Smooth muscle cell (in vitro differentiated cells): ENCODE results near the gene MYDGF. TPM values are rescaled to one million over a fixed set of nuclear protein-coding genes. Genes with fewer than 3 reads are reported as not detected.

Experiments
- DNase-seq: peaks from one replicate; lab custom pipeline; 2025; ENCODE audit not compliant: unreplicated experiment; lab: John Stamatoyannopoulos, UW
- H2AFZ ChIP-seq: fragments of 200-600 bp; sonication (generic); 2 replicates; pipeline ENCODE4 v1.6.0; 2016; ENCODE audit warnings: antibody characterized with exemption, low read depth, mild to moderate bottlenecking
- H3F3A ChIP-seq: fragments of 200-600 bp; sonication (generic); 2 replicates; pipeline ENCODE4 v1.6.0; 2017; ENCODE audit warnings: antibody characterized with exemption, low read depth
- H3K27ac ChIP-seq: fragments of 200-600 bp; sonication (generic); 2 replicates; pipeline ENCODE4 v1.5.1; 2016; ENCODE audit warnings: low read depth, mild to moderate bottlenecking
- H3K27me3 ChIP-seq: fragments of 200-600 bp; sonication (generic); 2 replicates; pipeline ENCODE4 v1.6.1; 2016; ENCODE audit warnings: low read depth, mild to moderate bottlenecking
- H3K36me3 ChIP-seq: fragments of 200-600 bp; sonication (generic); 2 replicates; pipeline ENCODE4 v1.5.1; 2016; ENCODE audit warnings: low read depth
- H3K4me1 ChIP-seq: fragments of 200-600 bp; sonication (generic); 2 replicates; pipeline ENCODE4 v1.5.1; 2016; ENCODE audit warnings: low read depth
- H3K4me2 ChIP-seq: fragments of 200-600 bp; sonication (generic); 2 replicates; pipeline ENCODE4 v1.6.0; 2016; ENCODE audit warnings: mild to moderate bottlenecking
- H3K4me3 ChIP-seq: fragments of 200-600 bp; sonication (generic); 2 replicates; pipeline ENCODE4 v1.5.1; 2016; ENCODE audit warnings: mild to moderate bottlenecking
- H3K79me2 ChIP-seq: fragments of 200-600 bp; sonication (generic); 2 replicates; pipeline ENCODE4 v1.6.0; 2016; ENCODE audit warnings: low read depth, mild to moderate bottlenecking
- H3K9ac ChIP-seq: fragments of 200-600 bp; sonication (generic); 2 replicates; pipeline ENCODE4 v1.6.0; 2016; ENCODE audit warnings: low read depth
- H3K9me3 ChIP-seq: fragments of 200-600 bp; sonication (generic); replicated peaks from 2 replicates; pipeline ENCODE4 v1.5.1; 2016; ENCODE audit warnings: low read depth
- H4K20me1 ChIP-seq: fragments of 200-600 bp; sonication (generic); 2 replicates; pipeline ENCODE4 v1.6.0; 2016; ENCODE audit warnings: low read depth
- WGBS: methylation state at CpG from one replicate; pipeline ENCODE4 v1.1.7; 2016; ENCODE audit warnings: low lambda C conversion rate; 5-methylcytosine and 5-hydroxymethylcytosine counted together
- polyA plus RNA-seq: library from polyadenylated mRNA; unstranded; fragments of >200 nt; fragmentation: Nextera tagmentation; extraction: Ambion mirVana; gene quantifications from 2 replicates; pipeline ENCODE4 v1.2.1, GENCODE V29; 2016
- total RNA-seq: library from RNA; depleted of rRNA; stranded (reverse); fragments of >200 nt; gene quantifications from 2 replicates; pipeline ENCODE4 v1.2.3, GENCODE V29; 2014
- TF ChIP-seq, protein P1 (sequence below): fragments of 200-600 bp; sonication (generic); IDR thresholded peaks from 2 replicates; pipeline ENCODE4 v1.5.1; 2017; ENCODE audit warnings: borderline replicate concordance, mild to moderate bottlenecking, antibody characterized with exemption; ENCODE audit not compliant: insufficient read depth, poor library complexity, severe bottlenecking

Gene MYDGF
- total and polyA plus RNA-seq, 2 experiments from 2014 or later: 188 to 680 TPM

DNA sequence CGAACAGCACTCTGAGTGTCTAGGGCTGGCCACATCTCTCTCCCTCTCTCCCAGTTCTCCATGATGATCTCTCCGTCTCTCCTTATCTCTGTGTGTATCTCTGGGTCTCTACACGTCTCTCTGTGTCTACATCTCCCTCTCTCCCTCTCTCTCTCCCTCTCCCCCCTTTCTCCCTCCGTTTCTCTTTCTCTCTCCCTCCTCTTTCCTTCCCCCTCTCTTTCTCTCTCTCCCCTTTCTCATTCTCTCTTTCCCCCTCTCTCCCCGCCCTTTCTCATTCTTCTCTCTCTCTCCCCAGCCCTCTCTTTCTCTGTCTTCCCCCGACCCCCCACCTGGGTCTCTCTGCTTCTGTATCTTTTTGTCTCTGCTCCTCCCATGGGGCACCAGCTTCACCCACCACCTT lies 52.1 kb downstream of the MYDGF start:
- Histone ChIP-seq H4K20me1 (no peaks in the 10 kb centered on the region), H3K4me1 (no peaks in the 10 kb centered on the region), H3K4me3 (no peak overlapping the region), H3F3A (no peaks in the 10 kb centered on the region), H3K9ac (no peak overlapping the region), H3K36me3 (no peaks in the 10 kb centered on the region), H3K79me2 (no peaks in the 10 kb centered on the region), H3K4me2 (no peak overlapping the region), H3K9me3 (no peaks in the 10 kb centered on the region), H3K27me3 (peaks cover 5% of the 10 kb centered on the region), H3K27ac (no peak overlapping the region), H2AFZ (no peak overlapping the region)
- DNase-seq: no peak
- TF ChIP-seq, protein P1, sequence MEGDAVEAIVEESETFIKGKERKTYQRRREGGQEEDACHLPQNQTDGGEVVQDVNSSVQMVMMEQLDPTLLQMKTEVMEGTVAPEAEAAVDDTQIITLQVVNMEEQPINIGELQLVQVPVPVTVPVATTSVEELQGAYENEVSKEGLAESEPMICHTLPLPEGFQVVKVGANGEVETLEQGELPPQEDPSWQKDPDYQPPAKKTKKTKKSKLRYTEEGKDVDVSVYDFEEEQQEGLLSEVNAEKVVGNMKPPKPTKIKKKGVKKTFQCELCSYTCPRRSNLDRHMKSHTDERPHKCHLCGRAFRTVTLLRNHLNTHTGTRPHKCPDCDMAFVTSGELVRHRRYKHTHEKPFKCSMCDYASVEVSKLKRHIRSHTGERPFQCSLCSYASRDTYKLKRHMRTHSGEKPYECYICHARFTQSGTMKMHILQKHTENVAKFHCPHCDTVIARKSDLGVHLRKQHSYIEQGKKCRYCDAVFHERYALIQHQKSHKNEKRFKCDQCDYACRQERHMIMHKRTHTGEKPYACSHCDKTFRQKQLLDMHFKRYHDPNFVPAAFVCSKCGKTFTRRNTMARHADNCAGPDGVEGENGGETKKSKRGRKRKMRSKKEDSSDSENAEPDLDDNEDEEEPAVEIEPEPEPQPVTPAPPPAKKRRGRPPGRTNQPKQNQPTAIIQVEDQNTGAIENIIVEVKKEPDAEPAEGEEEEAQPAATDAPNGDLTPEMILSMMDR: no peak
- WGBS: 57% methylated on average over 4 of the region's 6 CpGs

DNA sequence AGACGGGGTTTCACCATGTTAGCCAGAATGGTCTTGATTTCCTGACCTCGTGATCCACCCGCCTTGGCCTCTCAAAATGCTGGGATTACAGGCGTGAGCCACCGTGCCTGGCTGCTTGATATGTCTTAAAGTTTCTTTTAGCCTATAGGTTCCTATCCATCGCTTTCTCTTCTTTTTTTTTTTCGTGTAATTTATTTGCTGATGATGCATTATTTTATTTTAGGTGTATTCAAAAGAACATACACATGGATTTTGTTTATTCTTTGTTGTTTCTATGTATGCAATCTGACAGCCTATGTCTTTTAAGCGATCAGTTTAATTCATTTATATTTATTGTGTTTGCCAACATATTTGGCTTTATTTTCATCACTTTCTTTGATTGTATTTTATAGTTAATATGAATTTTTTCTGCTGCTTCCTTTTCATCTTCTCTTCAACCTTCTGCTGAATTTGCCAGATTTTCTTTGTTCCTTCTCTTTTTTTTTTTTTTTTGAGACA lies 56.8 kb downstream of the MYDGF start:
- 95% methylated on average over 8 of the region's 8 CpGs for WGBS
- H3F3A ChIP-seq: no peaks in the 10 kb centered on the region
- H3K79me2 ChIP-seq: no peaks in the 10 kb centered on the region
- peaks cover 5% of the 10 kb centered on the region for H3K4me1 ChIP-seq
- H3K27me3 ChIP-seq: peaks cover 5% of the 10 kb centered on the region
- no peak overlapping the region for H3K9ac ChIP-seq
- DNase-seq: no peak
- TF ChIP-seq, protein P1: no peak
- no peaks in the 10 kb centered on the region for H3K9me3 ChIP-seq
- H2AFZ ChIP-seq: no peak overlapping the region
- H3K4me3 ChIP-seq: no peak overlapping the region
- H3K4me2 ChIP-seq: no peak overlapping the region
- no peaks in the 10 kb centered on the region for H3K36me3 ChIP-seq
- no peaks in the 10 kb centered on the region for H4K20me1 ChIP-seq
- H3K27ac ChIP-seq: no peak overlapping the region

DNA sequence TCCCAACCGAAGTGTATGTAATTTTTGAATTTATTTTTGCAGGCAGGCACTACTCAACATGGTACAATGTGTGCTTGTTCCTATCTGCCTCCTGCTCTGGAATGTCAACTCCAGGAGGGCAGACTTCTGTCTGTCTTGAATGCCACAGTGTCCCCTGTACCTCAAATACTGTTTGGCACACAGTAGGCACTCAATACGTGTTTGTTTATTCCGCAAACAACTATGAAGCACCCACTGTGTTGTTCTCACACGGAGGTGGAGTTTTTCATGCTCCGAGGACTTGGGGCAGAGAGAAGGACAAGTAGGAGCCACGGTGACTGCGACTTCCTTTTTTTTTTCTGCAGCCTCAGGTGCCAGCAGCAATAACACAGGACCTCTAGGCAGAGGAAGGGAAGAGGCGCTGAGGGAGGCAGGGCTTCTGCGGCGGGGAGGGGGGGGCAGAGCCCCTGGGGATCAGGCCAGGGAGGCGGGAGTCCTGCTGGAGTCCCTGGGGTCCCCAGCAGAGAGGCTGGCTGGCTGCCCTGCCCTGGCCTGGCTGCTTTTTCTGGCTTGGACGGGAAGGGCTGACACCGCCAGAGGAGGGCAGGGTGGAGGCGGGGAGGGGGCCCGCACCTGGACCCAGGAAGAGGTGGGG lies 60.1 kb downstream of the MYDGF start:
- TF ChIP-seq, protein P1: no peak
- Histone ChIP-seq H3K36me3 (no peaks in the 10 kb centered on the region), H4K20me1 (no peaks in the 10 kb centered on the region), H3K9me3 (no peaks in the 10 kb centered on the region), H3K27ac (no peak overlapping the region), H3K4me1 (peaks cover 5% of the 10 kb centered on the region), H3K4me3 (no peak overlapping the region), H3F3A (no peaks in the 10 kb centered on the region), H3K27me3 (no peaks in the 10 kb centered on the region), H2AFZ (peak overlapping the region; percentile 30), H3K79me2 (no peaks in the 10 kb centered on the region), H3K4me2 (no peak overlapping the region), H3K9ac (no peak overlapping the region)
- no peak for DNase-seq
- 38% methylated on average over 12 of the region's 15 CpGs for WGBS

Other genes with a start within 250 kb of the MYDGF start
- gene UBXN6, start 212.5 kb downstream of the MYDGF start, total RNA-seq: 49.4 and 50.7 TPM in 2 replicates
- gene UBXN6, start 212.5 kb downstream of the MYDGF start, polyA plus RNA-seq: 44.8 and 51.3 TPM in 2 replicates
- 27.9 and 37.0 TPM in 2 replicates for gene HDGFL2, start 198.0 kb downstream of the MYDGF start, total RNA-seq
- gene HDGFL2, start 198.0 kb downstream of the MYDGF start, polyA plus RNA-seq: 89.1 and 94.1 TPM in 2 replicates
- gene PLIN4, start 151.9 kb downstream of the MYDGF start, total RNA-seq: 0.09 TPM in 1 of 2 replicates, not detected in the other
- 0.23 and 0.93 TPM in 2 replicates for gene PLIN4, start 151.9 kb downstream of the MYDGF start, polyA plus RNA-seq
- gene PLIN5, start 135.1 kb downstream of the MYDGF start, total RNA-seq: not detected in 2 replicates
- 0.27 TPM in 1 of 2 replicates, not detected in the other for gene PLIN5, start 135.1 kb downstream of the MYDGF start, polyA plus RNA-seq
- gene LRG1, start 130.3 kb downstream of the MYDGF start, total RNA-seq: not detected in 2 replicates
- not detected in 2 replicates for gene LRG1, start 130.3 kb downstream of the MYDGF start, polyA plus RNA-seq
- 1.9 and 2.2 TPM in 2 replicates for gene SEMA6B, start 110.7 kb downstream of the MYDGF start, total RNA-seq
- 0.63 and 1.3 TPM in 2 replicates for gene SEMA6B, start 110.7 kb downstream of the MYDGF start, polyA plus RNA-seq
- gene TNFAIP8L1, start 30.8 kb downstream of the MYDGF start, total RNA-seq: 2.2 and 3.7 TPM in 2 replicates
- 5.2 and 6.6 TPM in 2 replicates for gene TNFAIP8L1, start 30.8 kb downstream of the MYDGF start, polyA plus RNA-seq
- 13.0 and 44.3 TPM in 2 replicates for gene DPP9, start 53.5 kb upstream of the MYDGF start, total RNA-seq
- 26.3 and 36.6 TPM in 2 replicates for gene DPP9, start 53.5 kb upstream of the MYDGF start, polyA plus RNA-seq
- 6.8 and 7.1 TPM in 2 replicates for gene FEM1A, start 121.4 kb upstream of the MYDGF start, total RNA-seq
- gene FEM1A, start 121.4 kb upstream of the MYDGF start, polyA plus RNA-seq: 1.5 and 1.6 TPM in 2 replicates
- gene TICAM1, start 161.4 kb upstream of the MYDGF start, total RNA-seq: 3.5 and 4.6 TPM in 2 replicates
- gene TICAM1, start 161.4 kb upstream of the MYDGF start, polyA plus RNA-seq: 13.9 and 22.9 TPM in 2 replicates
- gene PLIN3, start 197.3 kb upstream of the MYDGF start, total RNA-seq: 101 and 102 TPM in 2 replicates
- 176 and 202 TPM in 2 replicates for gene PLIN3, start 197.3 kb upstream of the MYDGF start, polyA plus RNA-seq
- gene ARRDC5, start 232.6 kb upstream of the MYDGF start, total RNA-seq: not detected in 2 replicates
- gene ARRDC5, start 232.6 kb upstream of the MYDGF start, polyA plus RNA-seq: not detected in 2 replicates
- 11.3 and 16.9 TPM in 2 replicates for gene UHRF1, start 239.2 kb upstream of the MYDGF start, total RNA-seq
- gene UHRF1, start 239.2 kb upstream of the MYDGF start, polyA plus RNA-seq: 22.7 and 27.2 TPM in 2 replicates